Immature natural killer cell (primary cell): Measurements from ENCODE around the gene UMOD. TPM values are rescaled to one million over a fixed set of nuclear protein-coding genes. Genes with fewer than 3 reads are reported as not detected.
"Not testable (repeated sequence)": the region's sequence is repeated elsewhere in the genome, so short reads cannot be mapped to it uniquely, and the experiment has no call there.

Experiments used
- DNase-seq, 3 donors: peaks; one replicate each; pipeline ENCODE4 v3.0.0; 2022; ENCODE audit warnings: mixed read lengths in 1 of 3
- H3K27ac Mint-ChIP-seq, 6 donors: one replicate each; pipeline ENCODE4 v1.8.0; 2020; ENCODE audit warnings: mixed read lengths in 6 of 6, mild to moderate bottlenecking in 5 of 6, inconsistent platforms in 4 of 6, moderate library complexity in 3 of 6
- H3K27me3 Mint-ChIP-seq, 3 donors: one replicate each; pipeline ENCODE4 v1.8.0; 2020 to 2021; ENCODE audit warnings: low read depth in 3 of 3, mild to moderate bottlenecking in 3 of 3, mixed read lengths in 3 of 3, moderate library complexity in 3 of 3, inconsistent platforms in 1 of 3
- H3K36me3 Mint-ChIP-seq, 3 donors: one replicate each; pipeline ENCODE4 v1.8.0; 2020; ENCODE audit warnings: mixed read lengths in 3 of 3, inconsistent platforms in 2 of 3, mild to moderate bottlenecking in 2 of 3
- H3K4me1 Mint-ChIP-seq, 2 donors: one replicate each; pipeline ENCODE4 v1.8.0; 2020; ENCODE audit warnings: inconsistent platforms in 2 of 2, mild to moderate bottlenecking in 2 of 2, mixed read lengths in 2 of 2, moderate library complexity in 1 of 2
- H3K4me3 Mint-ChIP-seq, 5 donors: one replicate each; pipeline ENCODE4 v1.8.0; 2020; ENCODE audit warnings: mild to moderate bottlenecking in 5 of 5, mixed read lengths in 5 of 5, inconsistent platforms in 3 of 5, moderate library complexity in 3 of 5
- H3K9me3 Mint-ChIP-seq, 6 donors: one replicate each; pipeline ENCODE4 v1.8.0; 2020; ENCODE audit warnings: mild to moderate bottlenecking in 6 of 6, mixed read lengths in 6 of 6, inconsistent platforms in 4 of 6, moderate library complexity in 3 of 6
- polyA plus RNA-seq, 3 donors: library from polyadenylated mRNA; unstranded; fragments of 300-500 nt; fragmentation: Illumina TruSeq; gene quantifications; one replicate each; pipeline ENCODE4 v1.2.3, GENCODE V29; 2021

The UMOD gene
- polyA plus RNA-seq, 3 donors from 2014 or later, result not detected

- H3K4me1 Mint-ChIP-seq, result no peaks in the 10 kb centered on the region
- H3K4me3 Mint-ChIP-seq, result no peak overlapping the region
- H3K36me3 Mint-ChIP-seq, result no peaks in the 10 kb centered on the region
- peaks cover 3 to 9% (median 8%) of the 10 kb centered on the region in 3 donors for H3K27me3 Mint-ChIP-seq
- DNase-seq, result no peak
- no peak overlapping the region for H3K27ac Mint-ChIP-seq
- H3K9me3 Mint-ChIP-seq, result peaks cover 0 to 2% (median 0%) of the 10 kb centered on the region in 6 donors
These were observed 28.9 kb downstream of the UMOD start for GRCh38 chr16:20323591-20324117.

- peaks cover 4 to 9% (median 6%) of the 10 kb centered on the region in 3 donors for H3K27me3 Mint-ChIP-seq
- H3K4me3 Mint-ChIP-seq, result no peak overlapping the region
- peaks cover 0 to 2% (median 0%) of the 10 kb centered on the region in 6 donors for H3K9me3 Mint-ChIP-seq
- DNase-seq, result no peak
- no peaks in the 10 kb centered on the region for H3K36me3 Mint-ChIP-seq
- H3K4me1 Mint-ChIP-seq, result no peaks in the 10 kb centered on the region
- no peak overlapping the region for H3K27ac Mint-ChIP-seq
These were observed 29.8 kb downstream of the UMOD start for GRCh38 chr16:20322696-20323095.

- DNase-seq, result no peak
- peaks cover 4 to 9% (median 5%) of the 10 kb centered on the region in 3 donors for H3K27me3 Mint-ChIP-seq
- no peak overlapping the region for H3K27ac Mint-ChIP-seq
- no peaks in the 10 kb centered on the region for H3K4me1 Mint-ChIP-seq
- H3K4me3 Mint-ChIP-seq, result no peak overlapping the region
- peaks cover 0 to 2% (median 0%) of the 10 kb centered on the region in 6 donors for H3K9me3 Mint-ChIP-seq
- no peaks in the 10 kb centered on the region for H3K36me3 Mint-ChIP-seq
These were observed 30.8 kb downstream of the UMOD start for GRCh38 chr16:20321671-20322070.

GRCh38 chr16:20321051-20321450 is 31.5 kb downstream of the UMOD start:
- H3K4me3 Mint-ChIP-seq, H3K36me3 Mint-ChIP-seq, H3K27ac Mint-ChIP-seq, DNase-seq, H3K9me3 Mint-ChIP-seq, H3K27me3 Mint-ChIP-seq, H3K4me1 Mint-ChIP-seq: not testable (repeated sequence)

- no peaks in the 10 kb centered on the region for H3K4me1 Mint-ChIP-seq
- no peak overlapping the region for H3K27ac Mint-ChIP-seq
- H3K36me3 Mint-ChIP-seq, result no peaks in the 10 kb centered on the region
- peaks cover 0 to 2% (median 0%) of the 10 kb centered on the region in 6 donors for H3K9me3 Mint-ChIP-seq
- H3K4me3 Mint-ChIP-seq, result no peak overlapping the region
- H3K27me3 Mint-ChIP-seq, result peaks cover 4 to 5% (median 5%) of the 10 kb centered on the region in 3 donors
- DNase-seq, result no peak
These were observed 31.9 kb downstream of the UMOD start for GRCh38 chr16:20320592-20320991.

GRCh38 chr16:20320178-20320577 is 32.3 kb downstream of the UMOD start:
- Mint-ChIP-seq H3K4me3 (no peak overlapping the region), H3K27ac (no peak overlapping the region), H3K27me3 (peaks cover 4 to 5% (median 5%) of the 10 kb centered on the region in 3 donors), H3K36me3 (no peaks in the 10 kb centered on the region), H3K9me3 (peaks cover 0 to 2% (median 0%) of the 10 kb centered on the region in 6 donors), H3K4me1 (no peaks in the 10 kb centered on the region)
- no peak for DNase-seq

GRCh38 chr16:20319406-20319805 is 33.1 kb downstream of the UMOD start:
- H3K9me3 Mint-ChIP-seq, result peaks cover 0 to 2% (median 0%) of the 10 kb centered on the region in 6 donors
- H3K4me1 Mint-ChIP-seq, result no peaks in the 10 kb centered on the region
- H3K27ac Mint-ChIP-seq, result no peak overlapping the region
- H3K4me3 Mint-ChIP-seq, result no peak overlapping the region
- H3K27me3 Mint-ChIP-seq, result peaks cover 4 to 5% (median 5%) of the 10 kb centered on the region in 3 donors
- DNase-seq, result no peak
- H3K36me3 Mint-ChIP-seq, result no peaks in the 10 kb centered on the region

- Mint-ChIP-seq H3K9me3 (peaks cover 0 to 2% (median 0%) of the 10 kb centered on the region in 6 donors), H3K27me3 (peaks cover 4 to 5% (median 5%) of the 10 kb centered on the region in 3 donors), H3K4me1 (no peaks in the 10 kb centered on the region), H3K36me3 (no peaks in the 10 kb centered on the region), H3K4me3 (no peak overlapping the region), H3K27ac (no peak overlapping the region)
- DNase-seq, result no peak
These were observed 34.1 kb downstream of the UMOD start for GRCh38 chr16:20318437-20318836.

GRCh38 chr16:20318006-20318405 is 34.5 kb downstream of the UMOD start:
- Mint-ChIP-seq H3K4me1 (no peaks in the 10 kb centered on the region), H3K9me3 (peaks cover 0 to 2% (median 0%) of the 10 kb centered on the region in 6 donors), H3K36me3 (no peaks in the 10 kb centered on the region), H3K27ac (no peak overlapping the region), H3K4me3 (no peak overlapping the region), H3K27me3 (peaks cover 4 to 5% (median 5%) of the 10 kb centered on the region in 3 donors)
- DNase-seq, result no peak

- Mint-ChIP-seq H3K27ac (no peak overlapping the region), H3K4me3 (no peak overlapping the region), H3K9me3 (peaks cover 0 to 2% (median 0%) of the 10 kb centered on the region in 6 donors), H3K4me1 (no peaks in the 10 kb centered on the region), H3K36me3 (no peaks in the 10 kb centered on the region), H3K27me3 (peaks cover 3 to 5% (median 4%) of the 10 kb centered on the region in 3 donors)
- no peak for DNase-seq
These were observed 35.4 kb downstream of the UMOD start for GRCh38 chr16:20317117-20317516.

GRCh38 chr16:20316715-20317114 is 35.8 kb downstream of the UMOD start:
- peaks cover 0 to 2% (median 0%) of the 10 kb centered on the region in 6 donors for H3K9me3 Mint-ChIP-seq
- no peak overlapping the region for H3K4me3 Mint-ChIP-seq
- H3K4me1 Mint-ChIP-seq, result no peaks in the 10 kb centered on the region
- DNase-seq, result no peak
- H3K27me3 Mint-ChIP-seq, result peaks cover 3 to 4% (median 4%) of the 10 kb centered on the region in 3 donors
- H3K27ac Mint-ChIP-seq, result no peak overlapping the region
- no peaks in the 10 kb centered on the region for H3K36me3 Mint-ChIP-seq

- Mint-ChIP-seq H3K27ac (no peak overlapping the region), H3K4me3 (no peak overlapping the region), H3K27me3 (peaks cover 0 to 4% (median 4%) of the 10 kb centered on the region in 3 donors), H3K4me1 (no peaks in the 10 kb centered on the region), H3K9me3 (no peaks in the 10 kb centered on the region), H3K36me3 (no peaks in the 10 kb centered on the region)
- no peak for DNase-seq
These were observed 36.8 kb downstream of the UMOD start for GRCh38 chr16:20315764-20316163.

- DNase-seq, result no peak
- H3K27me3 Mint-ChIP-seq, result peaks cover 0 to 4% (median 3%) of the 10 kb centered on the region in 3 donors
- H3K4me3 Mint-ChIP-seq, result no peak overlapping the region
- no peaks in the 10 kb centered on the region for H3K4me1 Mint-ChIP-seq
- no peaks in the 10 kb centered on the region for H3K9me3 Mint-ChIP-seq
- H3K27ac Mint-ChIP-seq, result no peak overlapping the region
- H3K36me3 Mint-ChIP-seq, result no peaks in the 10 kb centered on the region
These were observed 37.9 kb downstream of the UMOD start for GRCh38 chr16:20314575-20314974.

GRCh38 chr16:20313741-20314140 is 38.8 kb downstream of the UMOD start:
- no peak overlapping the region for H3K4me3 Mint-ChIP-seq
- peaks cover 0 to 3% (median 0%) of the 10 kb centered on the region in 3 donors for H3K27me3 Mint-ChIP-seq
- no peak for DNase-seq
- no peaks in the 10 kb centered on the region for H3K4me1 Mint-ChIP-seq
- H3K36me3 Mint-ChIP-seq, result no peaks in the 10 kb centered on the region
- no peak overlapping the region for H3K27ac Mint-ChIP-seq
- H3K9me3 Mint-ChIP-seq, result no peaks in the 10 kb centered on the region

GRCh38 chr16:20312536-20313095 is 39.9 kb downstream of the UMOD start:
- H3K36me3 Mint-ChIP-seq, H3K4me3 Mint-ChIP-seq, H3K27me3 Mint-ChIP-seq, DNase-seq, H3K27ac Mint-ChIP-seq, H3K9me3 Mint-ChIP-seq, H3K4me1 Mint-ChIP-seq: not testable (repeated sequence)
